Measurements from ENCODE around the gene PLCH1. TPM values are rescaled to one million over a fixed set of nuclear protein-coding genes. Genes with fewer than 3 reads are reported as not detected.

Gene PLCH1
- total RNA-seq, 1 donor: 0.36 TPM

DNA sequence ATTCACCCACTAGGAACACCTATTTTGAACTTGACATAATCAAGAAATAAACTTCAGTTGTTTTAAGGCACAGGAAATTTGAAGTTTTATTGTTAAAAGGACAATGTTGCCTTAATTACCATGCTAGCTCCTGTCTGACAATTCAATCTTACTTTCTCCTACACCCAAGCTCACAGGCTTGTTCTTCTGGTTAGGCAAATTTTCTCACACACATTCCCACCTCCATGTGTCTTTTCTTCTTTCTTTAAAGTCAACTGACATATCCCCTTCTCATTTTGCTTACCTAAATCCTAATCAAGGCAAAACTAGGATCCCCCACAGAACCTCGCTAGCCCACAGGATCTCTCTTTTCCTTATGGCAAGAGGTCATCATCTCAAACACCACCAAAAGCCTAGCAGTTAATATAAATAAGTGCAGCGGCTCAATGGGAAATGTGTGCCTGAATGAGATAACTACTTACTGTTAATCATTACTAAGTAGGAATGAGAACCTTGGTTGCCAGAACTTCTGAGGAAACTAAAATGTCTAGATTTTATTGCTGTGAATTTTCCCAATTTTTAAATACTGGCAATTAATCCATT lies 189.3 kb downstream of the PLCH1 start:
- no peak overlapping the region for H3K4me3 ChIP-seq (ENCODE audit: insufficient read depth, low read length)
- no peaks in the 10 kb centered on the region for H3K4me1 ChIP-seq (ENCODE audit: insufficient read depth, low read length)

DNA sequence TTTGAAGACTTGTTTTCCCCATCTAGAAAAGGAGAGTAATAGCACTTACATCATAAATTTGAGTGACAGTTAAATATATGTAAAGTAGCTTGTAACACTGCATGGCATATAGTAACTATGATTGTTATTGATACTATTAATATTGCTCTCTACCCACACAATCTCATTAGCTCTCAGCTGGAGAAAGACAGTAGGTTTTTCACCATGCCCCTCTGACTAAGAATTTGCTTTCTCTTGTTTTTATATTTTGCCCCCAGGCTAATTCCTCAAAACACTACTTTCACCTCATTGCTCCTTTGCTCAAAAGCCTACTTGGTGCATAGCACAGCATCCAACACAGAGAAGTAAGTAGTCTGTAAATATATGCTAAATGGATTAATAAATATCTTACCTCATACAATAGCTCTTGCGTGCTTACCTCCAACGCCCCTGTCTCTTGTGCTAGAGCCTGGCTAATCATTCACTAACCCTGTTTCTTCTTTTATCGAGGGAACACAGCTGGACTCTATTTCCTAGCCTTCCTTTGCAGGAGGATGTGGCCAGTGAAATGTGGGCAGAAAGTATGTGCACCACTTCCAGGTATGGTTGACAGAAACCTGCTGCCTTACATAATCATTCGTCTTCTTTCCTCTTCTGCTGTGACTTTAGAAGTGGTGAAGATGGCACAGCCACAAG lies 190.0 kb downstream of the PLCH1 start:
- Histone ChIP-seq H3K36me3 (ENCODE audit: insufficient read depth, low read length) (no peaks in the 10 kb centered on the region), H2AFZ (ENCODE audit: low read length) (no peak overlapping the region), H3K4me3 (ENCODE audit: insufficient read depth, low read length) (no peak overlapping the region), H3K27ac (ENCODE audit: low read depth, low read length) (no peak overlapping the region), H3K27me3 (ENCODE audit: insufficient read depth, low read length) (no peaks in the 10 kb centered on the region), H3K79me2 (ENCODE audit: insufficient read depth, low read length) (no peaks in the 10 kb centered on the region), H3K4me2 (ENCODE audit: insufficient read depth, low read length) (no peak overlapping the region), H3K9me3 (ENCODE audit: low read depth, low read length) (no peaks in the 10 kb centered on the region), H4K20me1 (ENCODE audit: insufficient read depth, low read length) (no peaks in the 10 kb centered on the region), H3K4me1 (ENCODE audit: insufficient read depth, low read length) (no peaks in the 10 kb centered on the region)
- no peak for DNase-seq (ENCODE audit: insufficient read length, low spot score, missing footprints)
- TF ChIP-seq, protein P1, sequence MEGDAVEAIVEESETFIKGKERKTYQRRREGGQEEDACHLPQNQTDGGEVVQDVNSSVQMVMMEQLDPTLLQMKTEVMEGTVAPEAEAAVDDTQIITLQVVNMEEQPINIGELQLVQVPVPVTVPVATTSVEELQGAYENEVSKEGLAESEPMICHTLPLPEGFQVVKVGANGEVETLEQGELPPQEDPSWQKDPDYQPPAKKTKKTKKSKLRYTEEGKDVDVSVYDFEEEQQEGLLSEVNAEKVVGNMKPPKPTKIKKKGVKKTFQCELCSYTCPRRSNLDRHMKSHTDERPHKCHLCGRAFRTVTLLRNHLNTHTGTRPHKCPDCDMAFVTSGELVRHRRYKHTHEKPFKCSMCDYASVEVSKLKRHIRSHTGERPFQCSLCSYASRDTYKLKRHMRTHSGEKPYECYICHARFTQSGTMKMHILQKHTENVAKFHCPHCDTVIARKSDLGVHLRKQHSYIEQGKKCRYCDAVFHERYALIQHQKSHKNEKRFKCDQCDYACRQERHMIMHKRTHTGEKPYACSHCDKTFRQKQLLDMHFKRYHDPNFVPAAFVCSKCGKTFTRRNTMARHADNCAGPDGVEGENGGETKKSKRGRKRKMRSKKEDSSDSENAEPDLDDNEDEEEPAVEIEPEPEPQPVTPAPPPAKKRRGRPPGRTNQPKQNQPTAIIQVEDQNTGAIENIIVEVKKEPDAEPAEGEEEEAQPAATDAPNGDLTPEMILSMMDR (IDR thresholded peaks at IDR 0.05; ENCODE audit: extremely low read depth, low read depth, low read length): no peak

More for the DNA sequence above, 189.3 kb downstream of the PLCH1 start:
- Histone ChIP-seq H3K27me3 (ENCODE audit: insufficient read depth, low read length) (no peaks in the 10 kb centered on the region), H3K36me3 (ENCODE audit: insufficient read depth, low read length) (no peaks in the 10 kb centered on the region), H3K4me2 (ENCODE audit: insufficient read depth, low read length) (no peak overlapping the region), H3K79me2 (ENCODE audit: insufficient read depth, low read length) (no peaks in the 10 kb centered on the region), H3K27ac (ENCODE audit: low read depth, low read length) (no peak overlapping the region), H2AFZ (ENCODE audit: low read length) (no peak overlapping the region), H4K20me1 (ENCODE audit: insufficient read depth, low read length) (no peaks in the 10 kb centered on the region), H3K9me3 (ENCODE audit: low read depth, low read length) (no peaks in the 10 kb centered on the region)
- TF ChIP-seq, protein P1 (IDR thresholded peaks at IDR 0.05; ENCODE audit: extremely low read depth, low read depth, low read length): no peak
- no peak for DNase-seq (ENCODE audit: insufficient read length, low spot score, missing footprints)

DNA sequence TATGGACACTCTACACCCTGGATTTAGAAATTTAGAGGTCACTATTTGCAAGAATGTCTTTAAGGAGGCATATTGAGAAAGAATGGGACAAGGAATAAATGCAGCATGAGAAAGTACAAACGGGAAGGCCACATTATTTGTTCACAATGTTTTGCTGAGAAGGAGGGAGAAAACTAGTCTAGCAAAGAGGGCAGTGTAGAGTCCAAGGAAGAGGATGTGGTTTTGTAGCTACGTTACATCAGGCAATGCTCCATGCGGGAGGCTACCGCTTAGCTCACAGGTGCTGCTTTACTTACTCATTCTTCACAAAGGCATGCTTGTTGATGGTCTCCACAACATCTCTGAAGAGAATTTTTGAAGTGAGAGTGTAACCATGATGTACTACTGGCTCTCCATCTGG lies 191.1 kb downstream of the PLCH1 start:
- Histone ChIP-seq H3K4me3 (ENCODE audit: insufficient read depth, low read length) (no peak overlapping the region), H3K27ac (ENCODE audit: low read depth, low read length) (no peak overlapping the region), H3K9me3 (ENCODE audit: low read depth, low read length) (no peaks in the 10 kb centered on the region), H3K4me1 (ENCODE audit: insufficient read depth, low read length) (no peaks in the 10 kb centered on the region), H3K27me3 (ENCODE audit: insufficient read depth, low read length) (no peaks in the 10 kb centered on the region), H3K4me2 (ENCODE audit: insufficient read depth, low read length) (no peak overlapping the region), H3K79me2 (ENCODE audit: insufficient read depth, low read length) (no peaks in the 10 kb centered on the region), H2AFZ (ENCODE audit: low read length) (no peak overlapping the region), H3K36me3 (ENCODE audit: insufficient read depth, low read length) (no peaks in the 10 kb centered on the region), H4K20me1 (ENCODE audit: insufficient read depth, low read length) (no peaks in the 10 kb centered on the region)
- TF ChIP-seq, protein P1 (IDR thresholded peaks at IDR 0.05; ENCODE audit: extremely low read depth, low read depth, low read length): no peak
- DNase-seq (ENCODE audit: insufficient read length, low spot score, missing footprints): no peak

DNA sequence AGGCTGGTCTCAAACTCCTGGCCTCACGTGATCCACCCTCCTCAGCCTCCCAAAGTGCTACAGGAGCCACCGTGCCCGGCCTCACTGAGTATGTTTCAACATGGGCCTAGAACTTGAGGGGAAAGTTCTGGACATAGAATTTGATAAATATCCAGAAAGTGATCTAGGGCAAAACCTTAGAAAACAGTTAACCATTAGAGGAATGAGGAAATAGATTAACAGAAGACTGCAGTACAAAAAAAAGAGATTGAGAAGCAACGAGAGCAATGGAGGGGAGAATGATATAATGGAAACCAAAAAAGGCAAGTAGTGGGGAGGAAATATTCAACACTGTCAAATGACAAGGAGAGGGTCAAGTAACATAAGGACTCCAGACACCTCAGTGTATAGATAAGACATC lies 191.5 kb downstream of the PLCH1 start:
- H3K27ac ChIP-seq (ENCODE audit: low read depth, low read length): no peak overlapping the region
- no peak for DNase-seq (ENCODE audit: insufficient read length, low spot score, missing footprints)
- H3K4me2 ChIP-seq (ENCODE audit: insufficient read depth, low read length): no peak overlapping the region
- no peaks in the 10 kb centered on the region for H3K27me3 ChIP-seq (ENCODE audit: insufficient read depth, low read length)
- no peaks in the 10 kb centered on the region for H3K4me1 ChIP-seq (ENCODE audit: insufficient read depth, low read length)
- no peak overlapping the region for H3K4me3 ChIP-seq (ENCODE audit: insufficient read depth, low read length)
- no peaks in the 10 kb centered on the region for H3K36me3 ChIP-seq (ENCODE audit: insufficient read depth, low read length)
- no peaks in the 10 kb centered on the region for H3K9me3 ChIP-seq (ENCODE audit: low read depth, low read length)
- TF ChIP-seq, protein P1 (IDR thresholded peaks at IDR 0.05; ENCODE audit: extremely low read depth, low read depth, low read length): no peak
- no peaks in the 10 kb centered on the region for H3K79me2 ChIP-seq (ENCODE audit: insufficient read depth, low read length)
- H2AFZ ChIP-seq (ENCODE audit: low read length): no peak overlapping the region
- no peaks in the 10 kb centered on the region for H4K20me1 ChIP-seq (ENCODE audit: insufficient read depth, low read length)
